NK-92 (cell line): ENCODE measurements around the gene GLCE.
"Not testable (repeated sequence)": the region's sequence is repeated elsewhere in the genome, so short reads cannot be mapped to it uniquely, and the experiment has no call there.

Experiments used
- DNase-seq: peaks from one replicate; lab custom pipeline; 2025; ENCODE audit not compliant: unreplicated experiment; lab: John Stamatoyannopoulos, UW

GLCE gene

DNA sequence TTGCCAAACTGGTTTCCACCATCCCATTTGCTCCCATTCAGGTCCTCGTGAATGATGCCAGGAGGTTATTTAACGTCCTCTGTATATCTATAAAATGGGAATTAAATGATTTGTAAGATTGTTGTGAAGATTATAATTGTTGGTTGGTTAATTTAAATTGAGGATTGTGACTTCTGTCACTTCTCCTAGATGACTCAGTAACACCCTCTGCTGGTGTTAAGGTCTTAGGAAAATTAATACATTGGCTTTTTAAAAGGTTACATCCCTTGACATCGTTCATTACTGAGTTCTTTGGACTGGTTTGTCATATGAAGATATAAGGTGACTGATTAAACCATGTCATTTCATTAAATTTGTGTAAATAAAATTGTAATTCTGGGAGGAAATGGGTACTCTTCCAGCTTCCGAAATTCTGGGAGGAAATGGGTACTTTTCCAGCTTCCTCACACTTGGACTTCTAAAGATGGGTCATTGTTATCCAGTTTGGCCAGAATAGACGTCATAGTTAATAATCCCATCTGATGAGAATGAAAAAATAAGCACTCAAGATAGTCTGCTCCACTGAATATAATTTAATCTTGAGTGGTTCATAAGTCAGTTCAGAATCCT, 105.0 kb downstream of the GLCE start:
- DNase-seq = no peak

DNA sequence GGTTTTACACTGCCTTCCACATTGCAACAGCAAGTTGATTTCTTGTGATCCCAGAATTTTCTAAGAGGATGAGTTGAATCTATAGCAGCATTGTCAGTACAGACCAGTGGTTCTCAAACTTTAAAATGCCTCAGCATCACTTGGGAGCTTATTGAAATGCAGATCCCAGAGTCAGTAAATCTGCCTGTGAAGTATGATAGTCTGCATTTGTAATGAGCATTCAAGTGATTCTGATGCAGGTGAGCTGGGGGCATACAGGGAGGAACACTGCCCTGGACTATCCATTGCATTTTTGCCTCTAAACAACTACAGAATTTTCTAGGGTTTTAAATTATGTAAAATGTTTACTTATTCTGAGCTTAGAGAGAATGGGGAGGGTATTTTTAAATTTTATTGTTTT, 110.8 kb downstream of the GLCE start:
- no peak for DNase-seq

DNA sequence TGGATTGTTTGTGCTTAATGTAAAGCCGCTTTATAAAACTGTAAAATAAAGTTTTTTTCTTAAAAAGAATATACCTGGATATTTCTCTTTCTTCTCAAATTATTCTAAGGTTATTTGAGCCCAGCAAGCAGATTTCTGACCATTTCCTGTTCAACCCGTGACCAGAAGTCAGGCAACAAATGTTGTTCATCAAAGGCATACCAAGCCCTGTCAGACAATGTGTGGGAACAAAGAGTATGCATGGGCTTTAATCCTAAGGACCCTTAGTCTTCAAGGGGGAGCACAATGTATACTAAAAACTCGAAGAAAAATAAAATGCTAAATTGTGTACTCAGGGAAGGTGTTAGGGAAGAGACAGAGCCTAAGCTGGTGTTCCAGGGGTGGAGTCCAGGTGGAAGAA, 111.7 kb downstream of the GLCE start:
- no peak for DNase-seq

DNA sequence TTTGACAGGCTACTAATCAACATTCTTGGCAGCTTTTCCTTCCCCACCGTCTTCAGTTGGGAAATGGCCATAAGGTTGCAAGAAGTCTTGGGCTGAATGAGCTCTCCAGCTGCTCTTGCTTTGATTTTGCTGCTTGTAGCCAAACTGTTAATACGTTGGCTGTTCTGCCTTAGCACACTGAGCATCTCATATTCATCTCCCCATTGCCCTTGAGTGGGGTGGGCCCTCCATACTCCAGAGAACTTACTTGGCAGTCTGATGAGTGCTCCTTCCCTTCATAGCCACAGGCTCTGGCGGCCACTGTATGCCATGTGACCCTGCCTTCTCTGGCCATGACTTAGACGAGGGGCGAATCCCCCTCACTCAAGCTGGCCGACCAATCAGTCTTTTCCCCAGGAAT, 112.5 kb downstream of the GLCE start:
- DNase-seq = no peak

DNA sequence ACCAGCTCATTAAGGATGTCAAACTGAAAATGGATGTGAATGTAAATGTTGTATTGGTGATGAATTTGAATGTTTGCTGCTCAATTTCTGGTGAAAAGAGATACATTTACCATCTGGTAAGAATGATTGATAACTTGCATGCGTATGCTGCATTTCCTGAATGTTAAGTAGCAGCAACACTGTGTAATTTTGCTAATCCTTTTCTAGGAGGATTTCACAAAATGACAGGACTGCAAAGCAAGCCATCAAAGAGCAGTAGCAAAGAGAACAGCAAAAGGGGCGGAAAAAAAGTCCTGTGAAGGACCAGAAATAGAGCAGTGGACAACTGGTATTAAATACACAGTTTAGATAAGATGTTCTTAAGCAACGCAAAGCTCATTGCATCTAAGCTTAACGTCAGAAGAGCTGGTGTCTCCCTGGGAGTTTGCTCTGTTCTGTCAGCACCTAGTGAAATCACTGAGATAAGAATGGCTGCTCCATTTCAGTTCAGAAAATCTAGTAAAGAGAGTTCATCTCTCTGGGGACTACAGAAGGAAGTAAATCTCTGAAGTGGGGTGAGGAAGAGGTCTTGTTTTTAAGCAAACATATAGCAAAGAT, 114.7 kb downstream of the GLCE start:
- DNase-seq = no peak

DNA sequence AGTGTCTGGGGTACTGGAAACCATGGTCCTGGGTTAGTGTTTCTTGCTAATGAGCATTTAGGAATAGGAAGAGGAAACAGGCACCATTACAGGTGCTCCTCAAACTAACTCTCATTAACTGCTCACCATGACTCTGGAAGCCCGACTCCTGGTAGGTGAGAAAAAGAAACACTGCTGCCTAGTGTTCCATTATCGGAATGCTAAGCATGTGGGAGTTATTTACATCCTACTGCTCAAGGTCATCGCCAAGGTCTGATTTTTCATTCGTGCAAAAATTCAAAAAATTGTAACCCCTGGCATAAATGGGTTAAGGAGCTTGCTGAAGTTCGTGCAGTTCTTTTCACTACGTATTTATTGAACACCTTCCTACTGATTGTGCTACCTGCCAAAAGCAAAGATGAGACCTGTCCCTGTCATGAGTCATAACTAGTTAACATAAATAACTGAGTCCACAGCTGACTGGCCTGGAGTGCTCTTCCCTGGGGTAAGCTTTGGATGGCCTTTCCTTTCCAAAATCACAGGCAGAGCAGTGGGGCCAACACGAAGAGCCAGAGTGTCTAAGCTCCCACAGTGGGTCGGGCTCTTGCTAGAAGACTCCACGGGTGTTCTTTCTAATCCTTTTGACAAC, 115.6 kb downstream of the GLCE start:
- DNase-seq = no peak

DNA sequence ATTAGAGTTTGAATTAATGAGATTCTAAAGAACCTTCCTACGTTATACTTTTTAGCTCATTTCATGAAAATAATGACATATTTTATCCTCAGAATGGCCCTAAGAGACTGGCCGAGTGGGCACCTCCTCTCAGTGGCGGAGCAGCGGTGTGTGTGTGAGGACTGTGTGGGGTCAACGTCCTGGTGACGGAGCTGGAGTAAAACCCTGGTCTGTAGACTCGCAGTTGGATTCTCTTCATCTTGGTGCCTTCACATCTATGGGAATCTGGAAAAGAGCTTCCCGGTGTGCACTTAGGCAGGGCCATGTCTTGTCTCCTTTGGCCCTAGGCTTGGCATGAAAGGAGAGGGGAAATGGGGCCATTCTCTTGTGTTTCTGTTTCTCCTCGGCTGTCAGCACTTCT, 116.9 kb downstream of the GLCE start:
- DNase-seq = no peak

DNA sequence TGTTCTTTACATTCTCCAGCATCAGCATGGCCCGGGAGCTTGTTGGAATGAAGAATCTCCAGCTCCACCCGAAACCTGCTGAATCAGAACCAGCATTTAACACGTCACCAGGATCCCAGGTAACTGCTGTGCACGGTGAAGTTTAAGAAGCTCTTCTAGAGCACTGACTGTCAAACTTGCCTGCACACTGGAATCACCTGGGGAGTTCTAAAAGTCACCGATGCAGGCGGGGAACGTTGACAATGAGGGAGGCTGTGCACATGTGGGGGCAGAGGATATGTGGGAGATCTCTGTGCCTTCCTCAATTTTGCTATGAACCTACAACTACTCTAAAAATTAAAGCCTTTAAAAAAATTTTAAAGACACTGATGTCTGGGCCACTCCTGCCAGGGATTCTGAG, 119.2 kb downstream of the GLCE start:
- DNase-seq = no peak

DNA sequence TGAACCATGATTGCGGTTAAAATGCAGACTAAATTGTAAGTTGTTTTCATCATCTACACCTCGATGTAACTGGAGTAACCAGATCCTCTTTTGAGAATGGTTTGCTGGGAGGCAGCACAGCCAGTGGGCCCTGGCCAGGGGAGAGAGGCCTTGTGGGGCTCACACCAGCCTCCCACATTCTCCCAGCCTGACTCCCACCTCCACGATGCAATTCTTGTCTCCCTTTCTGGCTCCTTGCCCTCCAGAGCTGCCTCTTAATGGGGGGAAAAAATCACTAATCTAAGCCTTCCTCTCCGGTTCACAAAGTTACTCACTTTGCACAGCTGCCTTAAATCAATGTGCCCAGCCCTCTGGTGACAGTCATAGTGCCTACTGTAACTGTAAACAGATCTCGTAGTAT, 120.3 kb downstream of the GLCE start:
- DNase-seq = no peak

DNA sequence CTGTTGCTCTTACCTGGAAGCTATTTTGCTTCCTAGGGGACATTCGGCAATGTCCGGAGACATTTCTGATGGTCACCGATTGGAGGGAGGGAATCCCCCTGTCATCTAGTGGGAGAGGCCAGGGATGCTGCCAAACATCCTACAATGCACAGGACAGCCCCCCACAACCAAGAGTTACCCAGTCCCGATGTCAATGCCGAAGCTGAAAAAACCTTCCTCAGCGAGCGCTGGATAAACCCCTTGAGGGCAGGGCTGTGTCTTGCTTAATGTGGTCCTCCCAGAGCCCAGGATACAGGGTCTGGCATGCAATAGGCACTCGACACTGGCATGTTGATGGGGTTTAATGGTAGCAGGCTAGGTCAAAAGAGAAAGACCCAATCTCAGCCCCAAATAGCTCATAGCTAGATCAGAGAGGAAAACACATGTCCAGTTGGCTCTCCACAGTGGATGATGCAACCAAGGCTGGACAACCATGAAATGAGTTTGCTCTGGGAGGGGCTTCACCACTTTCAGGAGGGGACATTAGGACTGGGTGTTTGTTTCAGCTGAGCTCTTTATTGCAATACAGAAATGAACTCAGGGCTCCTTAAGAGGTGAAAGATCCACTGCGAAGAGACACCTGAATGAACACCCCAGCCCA, 121.8 kb downstream of the GLCE start:
- DNase-seq = no peak

DNA sequence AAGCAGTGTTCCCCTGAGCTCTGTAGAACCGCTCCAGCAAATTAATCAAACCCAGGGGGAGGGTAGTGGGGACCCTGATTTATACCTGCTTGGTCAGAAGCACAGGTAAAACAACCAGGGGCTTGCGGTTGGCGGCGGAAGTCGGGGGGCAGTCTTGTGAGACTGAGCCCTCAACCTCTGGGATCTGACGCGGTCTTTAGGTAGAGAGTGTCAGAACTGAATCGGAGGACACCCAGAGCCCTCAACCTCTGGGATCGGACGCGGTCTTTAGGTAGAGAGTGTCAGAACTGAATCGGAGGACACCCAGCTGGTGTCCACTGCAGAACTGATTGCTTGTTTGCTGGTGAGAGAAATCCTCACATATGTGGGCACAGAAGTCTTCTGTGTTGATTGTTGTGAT, 125.4 kb downstream of the GLCE start:
- no peak for DNase-seq

DNA sequence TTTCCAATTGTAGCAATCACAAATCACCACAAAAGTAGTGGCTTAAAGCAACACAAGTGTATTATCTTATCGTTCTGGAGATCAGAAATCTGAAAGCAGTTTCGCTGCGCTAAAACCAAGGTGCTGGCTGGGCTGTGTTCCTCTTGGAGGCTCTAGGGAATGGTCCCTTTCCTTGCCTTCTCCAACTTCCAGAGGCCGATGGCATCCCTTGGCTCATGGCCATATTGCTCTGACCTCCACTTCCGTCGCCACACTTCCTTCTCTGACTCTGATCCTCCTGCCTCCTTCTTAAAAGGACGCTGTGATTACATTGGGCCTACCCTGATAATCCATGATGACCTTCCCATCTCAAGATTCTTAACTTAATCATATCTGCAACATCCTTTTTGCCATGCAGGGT, 127.6 kb downstream of the GLCE start:
- DNase-seq = no peak

DNA sequence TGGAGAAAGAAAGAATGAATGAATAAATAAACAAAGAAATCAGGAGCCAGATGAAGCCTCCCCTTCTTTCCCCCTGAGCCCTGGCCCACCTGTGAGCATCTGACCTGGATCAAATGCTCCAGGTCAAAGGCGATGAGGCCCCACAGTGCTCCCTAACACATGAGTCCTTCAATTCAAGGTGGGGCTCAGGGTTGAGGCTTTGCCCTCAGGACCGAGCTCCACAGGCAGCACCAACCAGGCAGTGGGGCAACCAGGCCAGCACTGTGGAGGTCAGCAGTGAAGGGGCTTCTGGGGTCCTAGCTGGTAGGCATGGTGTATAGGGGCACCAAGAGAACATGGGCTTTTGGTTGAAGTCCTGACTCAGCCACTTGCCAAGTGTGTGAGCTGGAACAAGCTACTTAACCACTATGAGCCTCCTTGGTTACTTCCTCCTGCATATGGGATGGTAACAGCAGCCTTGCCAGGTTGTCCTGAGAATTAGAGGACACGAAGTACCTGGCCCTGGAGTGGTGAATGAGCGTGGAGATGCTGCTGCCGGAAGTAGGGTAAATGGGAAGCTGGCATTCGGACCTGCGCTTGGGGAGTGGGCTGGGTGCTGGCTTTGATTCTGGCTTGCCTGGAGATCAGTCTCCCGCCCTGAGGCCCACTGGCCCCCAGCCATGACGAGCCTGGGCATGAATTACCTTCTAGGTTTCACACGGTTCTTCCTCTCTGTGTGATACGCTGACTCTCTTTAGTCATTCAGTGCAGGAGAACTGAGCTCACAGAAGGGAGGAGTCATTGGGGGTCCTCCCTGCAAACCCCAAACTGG, 128.3 kb downstream of the GLCE start:
- DNase-seq = no peak

DNA sequence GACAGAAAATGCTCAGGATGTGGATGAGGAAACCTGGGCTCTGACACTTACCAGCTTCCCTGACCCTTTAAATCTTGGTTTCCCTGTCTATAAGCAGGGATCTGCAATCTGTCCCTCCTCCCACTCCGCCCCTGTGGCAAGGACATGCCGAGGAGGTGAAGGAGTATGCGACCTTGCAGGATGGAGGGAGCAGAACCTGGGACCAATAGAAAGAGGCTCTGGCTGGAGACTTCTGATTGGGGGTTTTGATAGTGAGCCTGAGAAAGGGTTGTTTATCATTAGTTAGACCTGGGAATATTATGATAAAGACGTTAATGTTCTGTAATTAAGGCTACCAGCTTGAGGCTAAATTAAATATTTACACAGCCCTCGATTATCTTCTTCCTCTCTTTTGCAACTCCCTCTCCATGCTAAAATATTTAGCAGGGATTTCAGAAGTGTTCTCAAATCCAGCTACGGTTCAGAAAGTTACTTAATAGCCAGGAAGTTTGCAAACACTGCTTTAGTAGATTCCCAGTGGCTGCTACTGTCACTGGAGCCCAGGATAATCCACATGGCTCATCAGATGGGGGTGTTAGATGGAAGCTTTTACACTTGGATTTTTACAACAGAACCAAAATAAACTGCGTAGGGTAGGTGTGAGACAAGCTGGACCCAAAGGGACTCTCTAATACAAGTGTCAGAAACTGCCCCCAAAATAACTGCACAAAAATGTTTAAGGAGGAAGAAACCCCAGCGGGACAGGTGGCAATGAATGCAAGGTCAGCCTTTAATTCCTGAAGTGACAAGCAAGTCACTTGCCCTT, 129.1 kb downstream of the GLCE start:
- no peak for DNase-seq

DNA sequence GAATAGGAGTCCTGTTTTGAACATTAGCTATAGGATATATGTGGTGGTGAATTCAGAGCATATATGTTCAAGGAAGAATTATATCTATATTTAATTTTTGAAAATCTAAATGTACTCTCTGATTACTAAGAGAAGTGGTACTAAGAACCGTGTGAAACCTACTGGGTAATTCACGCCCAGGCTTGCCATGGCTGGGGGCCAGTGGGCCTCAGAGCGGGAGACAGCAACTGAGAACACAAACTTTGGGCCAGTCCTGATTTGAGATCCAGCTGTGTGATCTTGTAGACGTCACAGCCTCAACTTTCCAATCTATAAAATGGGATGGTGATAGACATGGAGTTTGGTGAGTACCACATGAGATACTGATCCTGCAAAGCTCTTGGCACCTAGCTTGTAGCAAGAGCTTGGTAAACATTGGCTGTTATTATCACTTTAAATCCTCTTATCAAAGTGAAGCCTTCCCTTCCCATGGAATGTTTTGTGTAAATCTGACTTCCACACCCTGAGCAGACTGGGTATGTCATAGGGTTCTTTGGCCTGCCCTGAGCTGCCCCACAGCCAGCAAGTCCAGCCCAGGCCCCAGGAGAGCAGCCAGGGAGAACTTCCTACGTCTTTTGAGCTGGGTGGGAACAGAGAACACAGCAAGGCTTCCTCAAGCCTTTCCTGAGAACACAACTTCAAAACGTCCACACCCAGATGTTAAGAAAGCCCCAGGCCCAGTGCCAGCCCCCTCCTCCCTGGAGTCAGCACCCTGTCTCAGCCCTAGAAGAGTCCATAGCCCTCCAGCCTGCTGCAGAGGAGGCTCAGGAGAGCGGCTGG, 130.1 kb downstream of the GLCE start:
- DNase-seq = no peak

DNA sequence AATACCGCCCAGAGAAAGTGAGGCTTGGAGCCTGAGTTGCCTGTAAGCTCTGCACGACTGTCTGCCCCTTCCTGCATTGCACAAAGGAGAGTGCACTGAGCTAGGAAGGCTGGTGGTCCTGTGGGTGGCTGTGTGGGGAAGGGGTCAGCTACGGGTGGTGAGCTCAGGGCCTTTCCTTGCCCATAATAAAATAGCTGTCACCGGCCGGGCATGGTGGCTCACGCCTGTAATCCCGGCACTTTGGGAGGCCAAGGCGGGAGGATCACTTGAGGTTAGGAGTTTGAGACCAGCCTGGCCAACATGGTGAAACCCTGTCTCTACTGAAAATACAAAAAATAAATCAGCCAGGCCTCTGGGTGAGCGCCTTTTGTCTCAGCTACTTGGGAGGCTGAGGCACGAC, 131.2 kb downstream of the GLCE start:
- DNase-seq = not testable (repeated sequence)

DNA sequence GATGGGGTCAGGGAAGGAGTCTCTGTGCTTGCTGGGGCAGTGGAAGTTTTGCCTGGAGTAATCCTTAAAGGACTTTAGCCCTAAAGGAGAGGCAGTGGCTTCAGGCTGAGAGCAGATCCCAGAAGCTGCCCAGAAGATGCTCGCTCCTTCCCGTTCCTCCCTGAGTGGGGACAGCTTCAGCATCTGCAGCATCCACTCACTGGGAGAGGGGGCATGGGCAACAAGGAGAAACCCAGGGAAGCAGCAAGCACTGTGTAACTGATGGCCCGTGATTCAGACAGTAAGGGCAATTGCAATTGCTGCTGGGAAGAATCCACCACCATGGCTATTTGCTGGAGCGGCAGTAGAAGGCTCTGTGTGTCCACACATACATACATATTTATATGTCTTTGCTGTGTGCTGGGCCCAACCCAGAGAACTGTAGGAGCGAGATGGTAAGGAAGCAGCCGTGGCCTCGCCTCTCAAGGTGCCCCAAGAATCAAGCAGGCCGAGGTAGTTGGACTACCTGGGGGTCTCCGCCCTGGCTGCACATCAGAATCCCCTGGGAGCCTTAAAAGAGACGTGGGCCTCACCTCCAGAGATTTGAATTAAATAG, 132.5 kb downstream of the GLCE start:
- DNase-seq = no peak

DNA sequence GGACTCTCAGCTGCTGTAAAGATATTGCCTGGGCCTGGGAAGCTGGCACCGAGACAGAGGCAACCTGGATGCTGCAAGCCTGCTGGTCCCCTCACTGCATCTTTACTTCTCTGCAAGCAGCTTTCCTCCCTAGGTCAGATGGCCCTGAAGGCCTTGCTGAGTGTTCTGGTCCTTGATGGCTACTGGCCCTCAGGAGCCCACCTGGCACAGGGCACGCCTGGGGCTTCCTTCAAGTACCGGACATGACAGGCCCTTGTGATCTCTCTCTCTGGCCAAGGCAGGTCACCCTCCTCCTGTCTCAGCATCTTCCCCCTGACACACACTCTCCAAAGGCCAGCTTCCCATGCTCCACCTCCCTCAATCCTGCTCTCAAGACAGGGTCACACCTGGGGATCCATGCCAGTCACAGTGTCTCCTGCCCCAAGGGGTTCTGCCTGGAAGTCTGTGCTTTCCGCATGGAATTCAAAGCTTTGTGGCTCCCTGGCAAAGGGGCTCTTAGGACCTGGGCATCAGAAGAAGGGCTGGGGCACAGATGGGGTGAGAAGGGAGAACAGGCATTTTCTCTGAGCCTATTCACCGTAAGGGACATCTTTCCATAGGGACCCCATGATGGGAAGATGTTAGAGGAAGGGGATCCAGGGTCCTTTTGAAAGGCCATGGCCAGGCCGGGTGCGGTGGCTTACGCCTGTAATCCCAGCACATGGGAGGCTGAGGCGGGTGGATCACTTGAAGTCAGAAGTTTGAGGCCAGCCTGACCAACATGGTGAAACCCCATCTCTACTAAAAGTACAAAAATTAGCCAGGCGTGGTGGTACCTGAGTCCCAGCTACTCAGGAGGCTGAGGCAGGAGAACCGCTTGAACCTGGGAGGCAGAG, 133.5 kb downstream of the GLCE start:
- DNase-seq = no peak

DNA sequence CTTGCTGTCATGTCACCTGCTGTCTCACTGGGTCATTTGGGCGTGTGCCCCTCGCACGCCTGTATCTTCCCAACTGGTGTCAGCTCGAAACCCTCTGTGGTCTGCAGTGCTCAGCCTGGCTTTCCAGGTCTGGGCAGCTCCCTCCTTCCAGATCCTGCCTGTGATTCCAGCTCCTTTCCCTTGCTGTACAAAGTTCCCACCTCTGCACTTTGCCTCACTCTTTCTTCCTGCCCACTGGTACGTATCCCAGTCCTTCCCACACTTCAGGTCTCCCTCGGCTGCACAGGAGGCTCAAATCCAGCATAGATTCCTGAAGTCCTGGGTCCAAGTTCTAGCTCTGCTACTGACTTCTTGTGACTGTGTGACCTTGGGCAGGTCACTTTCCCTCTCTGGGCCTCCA, 136.2 kb downstream of the GLCE start:
- DNase-seq = no peak
